Fibroblast of mammary gland (primary cell): Measurements from ENCODE around the gene SPART.

ENCODE experiments used
- DNase-seq: peaks from one replicate; pipeline ENCODE4 v3.0.0-alpha.2; 2010; ENCODE audit warnings: low read depth
- H3K4me3 ChIP-seq: 2 replicates; pipeline ENCODE4 v1.5.1; 2011; ENCODE audit warnings: low read depth, mild to moderate bottlenecking, low read length, moderate library complexity; ENCODE audit not compliant: control insufficient read depth
- TF ChIP-seq, protein P1 (sequence below): conservative IDR thresholded peaks from 2 replicates; pipeline ENCODE4 v1.5.1; 2011; ENCODE audit warnings: low read depth, low read length, inconsistent platforms; ENCODE audit not compliant: control insufficient read depth, insufficient read depth

The SPART gene

DNA sequence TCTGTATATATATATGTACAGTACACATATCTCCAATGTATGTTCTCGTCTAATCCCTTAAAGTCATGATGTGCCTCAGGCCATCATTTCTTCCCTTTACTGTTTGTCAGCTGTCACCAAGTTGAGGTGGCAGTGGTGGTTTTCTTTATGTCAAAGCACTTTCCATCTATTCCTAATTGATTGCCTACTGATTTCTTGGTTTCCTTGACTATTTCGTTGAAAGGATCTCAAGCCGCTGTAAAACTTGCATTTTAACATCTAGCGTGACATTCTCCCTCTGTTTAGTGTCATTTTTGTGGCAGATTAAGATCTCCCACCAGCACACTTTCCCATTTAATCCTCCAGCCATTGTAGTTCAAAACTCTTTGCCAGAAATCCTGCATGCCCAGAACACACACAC lies 25.0 kb upstream of the SPART start:
- TF ChIP-seq, protein P1, sequence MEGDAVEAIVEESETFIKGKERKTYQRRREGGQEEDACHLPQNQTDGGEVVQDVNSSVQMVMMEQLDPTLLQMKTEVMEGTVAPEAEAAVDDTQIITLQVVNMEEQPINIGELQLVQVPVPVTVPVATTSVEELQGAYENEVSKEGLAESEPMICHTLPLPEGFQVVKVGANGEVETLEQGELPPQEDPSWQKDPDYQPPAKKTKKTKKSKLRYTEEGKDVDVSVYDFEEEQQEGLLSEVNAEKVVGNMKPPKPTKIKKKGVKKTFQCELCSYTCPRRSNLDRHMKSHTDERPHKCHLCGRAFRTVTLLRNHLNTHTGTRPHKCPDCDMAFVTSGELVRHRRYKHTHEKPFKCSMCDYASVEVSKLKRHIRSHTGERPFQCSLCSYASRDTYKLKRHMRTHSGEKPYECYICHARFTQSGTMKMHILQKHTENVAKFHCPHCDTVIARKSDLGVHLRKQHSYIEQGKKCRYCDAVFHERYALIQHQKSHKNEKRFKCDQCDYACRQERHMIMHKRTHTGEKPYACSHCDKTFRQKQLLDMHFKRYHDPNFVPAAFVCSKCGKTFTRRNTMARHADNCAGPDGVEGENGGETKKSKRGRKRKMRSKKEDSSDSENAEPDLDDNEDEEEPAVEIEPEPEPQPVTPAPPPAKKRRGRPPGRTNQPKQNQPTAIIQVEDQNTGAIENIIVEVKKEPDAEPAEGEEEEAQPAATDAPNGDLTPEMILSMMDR, result no peak
- H3K4me3 ChIP-seq, result no peak overlapping the region
- no peak for DNase-seq

DNA sequence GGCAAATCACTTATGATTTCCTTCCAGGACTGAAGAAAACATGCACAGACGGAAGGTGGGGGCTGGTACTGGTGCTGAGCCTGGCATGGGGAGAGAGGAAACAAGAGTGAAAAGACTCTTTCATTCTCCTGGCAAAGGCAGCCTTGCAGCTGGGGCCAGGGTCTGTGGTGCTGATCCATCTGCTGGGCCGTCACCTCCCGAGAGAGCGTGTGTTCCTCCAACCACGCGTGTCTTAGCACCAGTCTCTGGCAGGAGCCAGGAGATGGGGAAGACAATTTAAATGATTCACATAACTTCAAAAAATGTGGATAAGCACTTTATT lies 23.9 kb upstream of the SPART start:
- no peak for DNase-seq
- H3K4me3 ChIP-seq, result no peak overlapping the region
- TF ChIP-seq, protein P1, result no peak

DNA sequence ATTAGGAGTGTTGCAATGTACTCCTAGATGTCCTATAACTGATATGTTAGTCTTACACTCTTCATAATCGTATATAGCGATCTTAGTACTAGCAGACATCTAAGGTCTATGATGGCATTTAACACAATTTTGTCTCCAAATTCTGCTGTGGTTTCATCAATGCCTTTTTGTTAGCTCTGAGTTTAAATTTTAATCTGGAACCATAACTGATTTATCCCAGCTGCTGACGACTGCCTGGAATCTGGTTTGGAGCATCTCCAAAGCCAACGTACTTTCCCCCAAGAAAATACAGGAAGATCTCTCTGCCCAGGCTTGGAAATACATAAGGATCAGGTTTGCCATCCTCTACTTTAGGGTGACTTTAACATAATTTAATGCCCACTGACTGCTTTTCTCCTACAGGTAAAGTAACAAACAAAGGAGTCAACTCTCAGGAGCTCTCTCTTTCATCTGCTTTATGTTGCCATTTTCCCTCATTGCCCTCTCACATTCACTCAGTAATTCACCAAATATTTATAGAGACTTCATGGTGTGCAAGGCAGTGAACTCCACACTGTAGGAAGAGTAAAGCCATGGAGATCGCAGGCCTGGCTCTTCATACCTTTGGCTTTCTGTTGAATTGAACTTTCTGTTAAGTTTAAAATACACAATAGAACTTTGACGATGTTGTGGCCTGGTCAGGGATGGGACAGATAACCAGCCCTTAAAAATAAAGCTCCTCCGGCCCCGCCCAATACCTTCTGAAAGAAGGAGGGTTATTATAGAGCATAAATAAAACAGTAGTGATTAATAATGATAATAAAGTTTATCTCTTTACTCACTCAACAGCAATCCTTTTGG lies 23.3 kb upstream of the SPART start:
- H3K4me3 ChIP-seq, result no peak overlapping the region
- DNase-seq, result peak; percentile 51
- TF ChIP-seq, protein P1, result no peak

DNA sequence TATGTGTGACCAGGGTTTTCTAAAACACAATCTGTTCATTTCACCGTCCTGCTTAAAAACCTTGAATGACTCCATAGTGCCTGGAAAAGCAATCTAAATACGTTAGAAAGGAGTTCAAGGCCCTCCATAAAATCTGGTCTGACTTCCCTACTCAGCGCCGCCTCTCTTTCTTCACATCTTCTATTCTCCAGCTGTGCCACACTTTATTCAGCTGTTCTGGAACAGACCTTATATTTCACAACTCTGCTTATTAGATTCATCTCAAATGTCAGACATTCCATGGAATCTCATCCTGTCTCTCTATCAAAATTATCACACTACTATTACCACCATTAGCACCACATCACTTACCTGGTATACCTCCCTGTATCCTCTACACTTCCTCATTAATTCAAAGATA lies 19.8 kb upstream of the SPART start:
- DNase-seq, result no peak
- H3K4me3 ChIP-seq, result no peak overlapping the region
- TF ChIP-seq, protein P1, result no peak

DNA sequence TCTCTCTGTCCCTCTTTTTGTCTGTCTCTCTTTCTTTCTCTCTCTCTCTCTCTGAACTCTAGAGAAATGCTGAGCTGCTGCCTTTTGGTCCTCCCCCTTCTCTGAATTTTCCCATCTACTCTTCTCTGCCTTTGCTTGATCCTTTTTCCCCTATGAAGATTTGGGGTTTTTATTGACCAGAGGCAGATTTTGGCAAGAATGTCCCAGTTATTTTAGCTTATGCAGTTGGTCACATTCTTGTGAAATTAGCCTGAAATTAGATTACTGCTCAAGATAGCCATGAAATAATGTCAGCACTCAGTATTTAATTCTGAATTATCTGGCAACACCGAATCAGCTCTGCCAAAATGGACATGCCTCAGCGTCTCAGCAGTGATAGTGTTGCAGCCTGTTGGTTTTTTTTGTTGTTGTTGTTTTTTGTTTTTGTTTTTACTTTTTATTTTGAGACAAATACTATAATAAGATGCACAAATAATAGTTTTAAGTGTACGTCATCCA lies 17.2 kb upstream of the SPART start:
- no peak overlapping the region for H3K4me3 ChIP-seq
- TF ChIP-seq, protein P1, result no peak
- DNase-seq, result no peak

DNA sequence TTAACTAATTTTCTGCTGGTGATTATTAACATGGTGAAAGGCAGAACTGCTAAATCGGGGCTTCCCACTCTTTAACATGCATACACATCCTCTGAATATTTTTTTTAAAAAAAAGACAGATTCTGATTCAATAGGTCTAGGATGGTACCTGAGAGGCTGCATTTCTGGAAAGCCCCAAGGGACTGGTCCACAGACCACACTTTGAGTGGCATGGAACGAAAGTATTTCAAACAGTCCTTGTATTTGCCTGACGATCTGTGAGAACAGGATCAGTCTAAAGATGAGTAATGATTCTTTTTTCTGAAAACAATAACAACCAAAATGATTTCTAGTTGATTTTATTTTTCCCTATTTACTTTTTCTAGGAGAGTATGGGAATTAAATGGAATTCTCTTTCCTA lies 16.7 kb upstream of the SPART start:
- no peak for DNase-seq
- no peak overlapping the region for H3K4me3 ChIP-seq
- TF ChIP-seq, protein P1, result no peak
